HG03196 (cell line): ENCODE results near the gene SMARCA4.

Experiments
- ATAC-seq: cut with Tn5 transposase; IDR thresholded peaks from one replicate; pipeline ENCODE4 v1.9.1; 2021; ENCODE audit not compliant: unreplicated experiment

SMARCA4 gene

DNA sequence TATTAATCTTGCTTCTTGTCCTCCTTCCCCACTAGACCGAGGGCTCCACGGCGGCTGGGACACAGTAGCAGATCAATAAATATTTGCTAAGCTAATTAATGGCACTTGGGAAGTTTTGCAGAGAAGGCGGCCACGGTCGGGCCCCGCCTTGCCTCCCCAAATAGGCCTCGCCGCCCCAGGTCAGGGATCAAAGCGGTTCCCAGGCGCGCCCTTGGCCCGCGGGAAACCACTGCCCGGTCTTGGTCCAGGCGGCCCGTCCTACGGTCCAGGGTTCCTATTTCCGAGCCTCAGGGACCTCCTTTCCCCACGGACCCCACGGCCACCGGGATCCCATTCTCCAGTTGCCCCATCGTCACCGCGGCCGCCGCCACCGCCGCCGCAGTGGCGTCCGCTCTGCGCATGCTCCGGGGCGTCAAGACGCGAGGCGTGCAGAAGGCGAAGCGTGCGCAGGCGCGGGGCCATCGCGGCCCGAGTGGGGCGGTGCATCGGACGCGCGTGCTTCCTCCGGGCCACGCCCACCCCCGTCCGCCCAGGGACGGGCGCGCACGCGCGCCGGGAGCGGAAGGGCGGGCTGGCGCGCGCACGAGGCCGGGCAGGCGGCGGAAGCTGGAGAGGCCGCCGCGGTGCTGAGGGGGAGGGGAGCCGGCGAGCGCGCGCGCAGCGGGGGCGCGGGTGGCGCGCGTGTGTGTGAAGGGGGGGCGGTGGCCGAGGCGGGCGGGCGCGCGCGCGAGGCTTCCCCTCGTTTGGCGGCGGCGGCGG lies at the start of gene SMARCA4:
TSS of gene SMARCA4 (plus strand) at position 717 of the 759 bp plus-strand sequence. CDS start 23,122 bp downstream, outside the sequence.
- peak; percentile 66 for ATAC-seq

DNA sequence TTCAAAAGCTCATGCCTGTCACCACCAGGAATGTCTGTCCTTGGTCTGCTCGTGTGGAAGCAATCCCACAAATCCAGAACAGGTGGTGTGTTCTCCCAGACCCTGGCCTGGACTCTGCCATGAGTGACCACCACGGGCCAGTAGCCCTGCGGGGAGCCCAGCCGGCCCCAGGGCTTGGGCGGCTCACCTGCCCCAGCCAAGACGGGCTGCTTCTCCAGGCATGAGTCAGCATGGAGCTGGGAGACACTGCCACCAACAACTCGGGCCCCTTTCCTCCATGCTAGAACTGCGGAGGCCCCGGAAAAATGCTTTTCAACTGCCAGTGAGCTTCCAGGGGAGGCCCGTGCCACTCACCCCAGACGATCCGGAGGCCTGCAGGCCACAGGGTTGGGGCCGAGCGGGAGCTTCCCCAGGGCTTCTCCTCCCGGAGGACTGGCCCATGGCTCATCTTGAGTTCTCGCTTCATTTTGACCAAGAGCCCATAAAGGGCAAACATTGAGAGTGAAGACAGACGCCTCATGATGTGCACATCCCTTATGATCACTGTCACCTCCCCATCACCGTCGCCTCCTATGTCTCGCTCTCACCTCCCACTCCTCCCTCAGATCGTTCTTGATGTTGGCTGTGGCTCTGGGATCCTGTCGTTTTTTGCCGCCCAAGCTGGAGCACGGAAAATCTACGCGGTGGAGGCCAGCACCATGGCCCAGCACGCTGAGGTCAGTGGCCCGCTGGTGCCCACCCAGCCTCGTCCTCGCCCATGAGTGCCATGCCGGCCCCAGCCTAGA lies 49.1 kb upstream of the SMARCA4 start:
- ATAC-seq, result no peak

DNA sequence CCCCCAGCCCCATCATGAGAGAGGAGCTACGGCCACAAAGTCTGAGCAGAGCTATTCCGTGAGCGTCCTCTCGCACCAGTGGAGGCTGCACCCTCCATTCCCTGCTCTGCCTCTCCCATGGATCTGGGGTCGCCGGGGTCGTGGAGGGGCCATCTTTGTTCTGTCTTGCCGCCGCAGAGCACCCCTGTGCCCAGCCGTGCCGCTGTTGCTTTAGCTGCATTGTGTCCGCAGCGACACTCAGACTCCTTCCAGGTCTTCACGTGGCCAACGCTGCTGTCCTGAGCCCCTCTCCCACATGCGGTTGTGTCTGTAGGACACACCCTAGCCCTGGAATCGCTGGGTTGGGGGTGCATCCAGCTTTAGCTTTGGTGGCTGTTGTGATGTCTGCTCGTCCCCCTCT lies 48.2 kb upstream of the SMARCA4 start:
- no peak for ATAC-seq

DNA sequence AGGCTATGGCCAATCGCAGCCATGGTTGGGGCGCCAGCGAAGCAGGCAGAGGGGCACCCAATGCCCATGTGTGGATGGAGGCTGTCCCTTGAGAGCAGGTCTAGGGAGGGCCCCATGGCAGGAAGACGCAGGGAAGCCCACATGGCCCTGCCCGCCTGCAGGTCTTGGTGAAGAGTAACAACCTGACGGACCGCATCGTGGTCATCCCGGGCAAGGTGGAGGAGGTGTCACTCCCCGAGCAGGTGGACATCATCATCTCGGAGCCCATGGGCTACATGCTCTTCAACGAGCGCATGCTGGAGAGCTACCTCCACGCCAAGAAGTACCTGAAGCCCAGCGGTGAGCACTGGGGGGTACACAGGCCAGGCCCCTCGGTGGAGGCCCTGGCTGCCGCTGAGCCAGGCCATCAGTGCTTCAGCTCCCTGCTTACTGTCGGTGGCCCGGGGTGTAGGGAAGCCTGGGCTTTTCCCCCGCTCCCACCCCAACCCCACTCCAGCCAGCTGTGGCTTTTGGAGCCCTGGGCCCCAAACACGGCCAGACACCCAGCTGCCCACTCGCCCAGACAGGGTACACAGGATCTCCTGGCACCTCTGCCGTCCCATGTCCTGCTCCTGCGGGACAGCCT lies 47.0 kb upstream of the SMARCA4 start:
- no peak for ATAC-seq

DNA sequence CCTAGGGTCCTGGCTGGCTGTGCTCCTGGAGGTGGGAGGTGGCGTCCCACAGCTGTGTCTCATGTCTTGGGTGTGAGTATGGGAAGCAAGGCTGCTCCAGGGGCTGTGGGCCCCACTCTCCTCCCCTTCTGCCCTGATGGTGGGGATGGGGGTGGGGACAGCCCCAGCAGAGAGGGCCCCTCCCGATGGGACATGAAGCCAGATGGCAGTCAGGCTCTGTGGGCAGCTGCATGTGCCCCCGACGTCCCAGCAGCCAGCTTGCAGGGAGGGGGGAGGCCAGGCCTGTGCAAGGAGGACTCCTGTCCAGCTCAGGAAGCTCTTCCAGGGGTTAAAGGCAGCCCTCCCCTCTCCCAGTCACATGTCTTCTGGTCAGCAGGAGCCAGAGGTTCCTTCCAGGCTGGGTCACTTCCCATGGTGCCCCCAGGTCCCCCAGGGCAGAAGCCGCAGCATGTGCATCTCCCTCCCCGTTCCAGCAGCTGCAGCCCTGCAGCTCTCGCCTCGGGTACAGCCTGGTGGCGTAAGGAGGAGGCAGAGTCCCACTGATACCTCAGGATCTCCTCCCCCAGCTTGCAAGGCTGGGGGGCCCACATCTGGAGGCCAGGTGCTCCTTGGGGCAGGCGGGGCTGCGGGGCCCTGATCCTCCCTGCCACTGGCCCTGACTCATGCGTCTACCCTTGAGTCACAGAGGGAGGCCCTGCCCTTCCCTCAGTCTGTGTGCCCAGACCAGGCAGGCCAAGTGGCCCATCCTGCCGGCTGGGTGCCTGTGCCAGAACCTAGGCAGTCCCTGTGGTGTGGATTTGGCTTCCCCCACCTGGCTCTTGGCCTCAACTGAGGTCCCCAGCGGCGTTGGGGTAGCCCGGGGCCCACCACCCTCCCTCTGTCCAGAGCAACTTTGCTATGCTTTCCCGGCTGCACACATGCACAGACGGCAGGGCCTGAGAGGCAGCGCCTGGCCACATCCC lies 45.4 kb upstream of the SMARCA4 start:
- ATAC-seq, result no peak

DNA sequence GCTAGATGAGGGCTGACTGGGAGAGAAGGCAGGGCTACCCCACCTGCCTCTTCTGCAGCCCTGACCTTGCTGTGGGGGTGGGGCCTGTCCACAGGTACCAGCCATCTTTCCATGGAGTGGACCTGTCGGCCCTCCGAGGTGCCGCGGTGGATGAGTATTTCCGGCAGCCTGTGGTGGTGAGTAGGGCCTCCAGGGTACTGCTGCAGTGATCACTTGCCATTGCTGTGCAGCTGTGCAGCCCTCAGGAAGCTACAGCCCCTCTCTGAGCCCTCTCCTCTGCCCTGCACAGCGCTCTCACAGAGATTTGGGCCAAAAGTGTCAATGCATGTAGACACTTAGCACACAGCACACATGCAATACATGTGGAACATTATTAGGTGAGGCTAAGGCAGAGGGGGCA lies 44.2 kb upstream of the SMARCA4 start:
- ATAC-seq, result no peak

DNA sequence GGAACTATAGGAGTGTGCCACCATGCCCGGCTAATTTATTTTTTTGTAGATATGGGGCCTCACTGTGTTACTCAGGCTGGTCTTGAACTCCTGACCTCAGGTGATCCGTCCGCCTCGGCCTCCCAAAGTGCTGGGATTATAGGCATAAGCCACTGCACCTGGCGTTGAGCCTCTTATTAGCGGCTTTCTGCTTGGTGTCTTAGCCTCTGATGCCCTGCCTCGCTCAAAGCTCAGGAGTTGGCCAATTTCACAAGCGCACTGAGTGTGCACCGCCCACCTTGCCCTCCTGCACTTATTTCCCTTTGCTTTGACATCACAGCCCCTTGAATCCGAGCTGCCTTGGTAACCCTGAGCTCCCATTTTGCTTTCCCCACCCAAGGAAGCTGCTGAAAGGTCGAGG lies 42.5 kb upstream of the SMARCA4 start:
- ATAC-seq, result no peak

DNA sequence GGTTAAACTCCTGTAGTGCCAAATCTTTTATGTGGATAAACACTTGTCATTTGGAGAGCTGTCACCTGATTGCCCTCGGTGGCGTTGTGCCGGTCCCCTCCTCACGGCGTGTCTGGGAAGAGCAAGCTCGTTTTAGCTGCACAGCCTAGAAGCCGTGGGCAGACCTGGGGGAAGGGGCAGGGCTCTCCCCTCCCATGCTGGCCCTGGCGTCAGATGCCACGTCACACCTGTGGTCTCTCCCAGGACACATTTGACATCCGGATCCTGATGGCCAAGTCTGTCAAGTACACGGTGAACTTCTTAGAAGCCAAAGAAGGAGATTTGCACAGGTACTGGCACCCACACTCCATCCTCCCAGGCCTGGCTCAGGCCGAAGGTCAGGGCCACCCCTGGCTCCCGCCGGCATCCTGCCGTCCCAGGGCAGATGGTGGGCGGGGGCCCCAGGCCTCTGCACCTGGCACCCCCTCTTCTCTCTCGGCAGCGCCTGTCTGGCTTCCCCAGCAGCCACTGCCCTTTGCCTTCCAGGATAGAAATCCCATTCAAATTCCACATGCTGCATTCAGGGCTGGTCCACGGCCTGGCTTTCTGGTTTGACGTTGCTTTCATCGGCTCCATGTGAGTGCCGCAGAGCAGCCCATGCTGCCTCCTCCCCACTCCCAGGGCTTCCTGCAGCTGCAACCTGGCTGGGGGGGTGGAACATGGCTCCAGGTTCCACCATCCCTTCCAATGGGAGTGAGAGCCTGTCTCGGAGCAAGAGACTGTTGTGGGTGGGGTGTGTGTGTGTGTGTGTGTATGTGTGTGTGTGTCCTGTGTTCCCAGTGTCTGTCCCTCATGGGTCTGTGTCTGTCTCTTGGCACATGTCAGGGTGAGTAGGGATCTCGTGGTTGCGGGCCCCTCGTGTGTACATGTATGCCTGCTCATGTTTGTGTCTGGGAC lies 41.2 kb upstream of the SMARCA4 start:
- ATAC-seq, result no peak

DNA sequence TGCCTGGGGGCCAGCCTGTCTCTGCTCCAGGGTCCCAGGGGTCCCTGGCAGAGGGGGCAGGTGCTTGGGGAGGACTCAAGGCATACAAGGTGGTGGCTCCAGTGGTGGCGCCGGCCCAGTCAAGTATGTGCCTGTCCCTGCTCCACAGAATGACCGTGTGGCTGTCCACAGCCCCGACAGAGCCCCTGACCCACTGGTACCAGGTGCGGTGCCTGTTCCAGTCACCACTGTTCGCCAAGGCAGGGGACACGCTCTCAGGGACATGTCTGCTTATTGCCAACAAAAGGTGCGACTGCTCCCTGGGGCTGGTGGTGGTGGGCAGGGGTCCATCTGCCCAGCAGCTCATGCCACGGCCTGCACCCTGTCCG lies 40.6 kb upstream of the SMARCA4 start:
- ATAC-seq, result no peak

DNA sequence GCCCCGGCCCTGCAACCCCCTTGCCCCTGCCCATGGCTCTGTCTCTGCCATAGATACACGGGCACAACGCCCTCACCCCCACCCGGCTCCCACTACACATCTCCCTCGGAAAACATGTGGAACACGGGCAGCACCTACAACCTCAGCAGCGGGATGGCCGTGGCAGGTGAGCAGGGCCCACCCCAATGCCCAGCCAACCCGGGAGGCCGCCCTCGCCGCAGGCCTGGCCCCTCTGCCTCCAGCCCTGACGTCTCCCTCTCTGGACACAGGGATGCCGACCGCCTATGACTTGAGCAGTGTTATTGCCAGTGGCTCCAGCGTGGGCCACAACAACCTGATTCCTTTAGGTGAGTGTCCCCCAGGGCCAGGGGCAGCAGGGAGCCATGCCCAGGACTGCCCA lies 40.0 kb upstream of the SMARCA4 start:
- no peak for ATAC-seq

DNA sequence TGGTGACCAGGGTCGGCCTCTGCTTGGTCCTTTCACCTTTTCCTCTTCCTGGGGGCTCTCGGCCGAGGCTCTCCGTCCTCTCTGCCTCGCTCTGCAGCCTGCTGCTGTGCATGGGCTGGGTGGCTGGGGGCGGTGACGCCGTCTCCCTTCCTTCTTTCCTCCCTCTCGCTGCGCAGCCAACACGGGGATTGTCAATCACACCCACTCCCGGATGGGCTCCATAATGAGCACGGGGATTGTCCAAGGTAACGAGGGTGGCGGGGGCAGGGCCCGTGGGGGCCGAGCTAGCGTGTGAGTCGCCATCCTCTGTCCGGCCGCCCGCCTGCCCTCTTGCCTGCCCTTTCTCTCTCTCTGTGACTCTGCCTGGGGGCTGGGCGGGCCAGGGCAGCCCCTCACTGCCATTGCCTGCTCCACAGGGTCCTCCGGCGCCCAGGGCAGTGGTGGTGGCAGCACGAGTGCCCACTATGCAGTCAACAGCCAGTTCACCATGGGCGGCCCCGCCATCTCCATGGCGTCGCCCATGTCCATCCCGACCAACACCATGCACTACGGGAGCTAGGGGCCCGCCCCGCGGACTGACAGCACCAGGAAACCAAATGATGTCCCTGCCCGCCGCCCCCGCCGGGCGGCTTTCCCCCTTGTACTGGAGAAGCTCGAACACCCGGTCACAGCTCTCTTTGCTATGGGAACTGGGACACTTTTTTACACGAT lies 39.5 kb upstream of the SMARCA4 start:
- ATAC-seq, result no peak

DNA sequence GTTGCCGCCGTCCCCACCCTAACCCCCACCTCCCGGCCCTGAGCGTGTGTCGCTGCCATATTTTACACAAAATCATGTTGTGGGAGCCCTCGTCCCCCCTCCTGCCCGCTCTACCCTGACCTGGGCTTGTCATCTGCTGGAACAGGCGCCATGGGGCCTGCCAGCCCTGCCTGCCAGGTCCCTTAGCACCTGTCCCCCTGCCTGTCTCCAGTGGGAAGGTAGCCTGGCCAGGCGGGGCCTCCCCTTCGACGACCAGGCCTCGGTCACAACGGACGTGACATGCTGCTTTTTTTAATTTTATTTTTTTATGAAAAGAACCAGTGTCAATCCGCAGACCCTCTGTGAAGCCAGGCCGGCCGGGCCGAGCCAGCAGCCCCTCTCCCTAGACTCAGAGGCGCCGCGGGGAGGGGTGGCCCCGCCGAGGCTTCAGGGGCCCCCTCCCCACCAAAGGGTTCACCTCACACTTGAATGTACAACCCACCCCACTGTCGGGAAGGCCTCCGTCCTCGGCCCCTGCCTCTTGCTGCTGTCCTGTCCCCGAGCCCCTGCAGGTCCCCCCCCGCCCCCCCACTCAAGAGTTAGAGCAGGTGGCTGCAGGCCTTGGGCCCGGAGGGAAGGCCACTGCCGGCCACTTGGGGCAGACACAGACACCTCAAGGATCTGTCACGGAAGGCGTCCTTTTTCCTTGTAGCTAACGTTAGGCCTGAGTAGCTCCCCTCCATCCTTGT lies 38.8 kb upstream of the SMARCA4 start:
- no peak for ATAC-seq

DNA sequence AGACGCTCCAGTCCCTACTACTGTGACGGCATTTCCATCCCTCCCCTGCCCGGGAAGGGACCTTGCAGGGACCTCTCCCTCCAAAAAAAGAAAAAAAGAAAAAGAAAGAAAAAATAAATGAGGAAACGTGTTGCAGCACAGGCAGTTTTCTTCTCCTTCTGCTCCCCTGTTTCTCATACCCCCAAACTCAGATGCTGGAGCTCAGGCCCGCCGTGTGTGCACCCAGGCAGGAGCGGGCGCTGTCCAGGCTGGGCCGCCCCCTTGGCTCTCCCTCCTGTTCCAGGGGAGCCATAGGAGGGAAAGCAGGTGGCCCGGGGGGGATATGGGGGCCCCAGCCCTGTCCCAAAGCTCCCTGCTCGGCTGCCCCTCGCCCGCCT lies 38.2 kb upstream of the SMARCA4 start:
- no peak for ATAC-seq

DNA sequence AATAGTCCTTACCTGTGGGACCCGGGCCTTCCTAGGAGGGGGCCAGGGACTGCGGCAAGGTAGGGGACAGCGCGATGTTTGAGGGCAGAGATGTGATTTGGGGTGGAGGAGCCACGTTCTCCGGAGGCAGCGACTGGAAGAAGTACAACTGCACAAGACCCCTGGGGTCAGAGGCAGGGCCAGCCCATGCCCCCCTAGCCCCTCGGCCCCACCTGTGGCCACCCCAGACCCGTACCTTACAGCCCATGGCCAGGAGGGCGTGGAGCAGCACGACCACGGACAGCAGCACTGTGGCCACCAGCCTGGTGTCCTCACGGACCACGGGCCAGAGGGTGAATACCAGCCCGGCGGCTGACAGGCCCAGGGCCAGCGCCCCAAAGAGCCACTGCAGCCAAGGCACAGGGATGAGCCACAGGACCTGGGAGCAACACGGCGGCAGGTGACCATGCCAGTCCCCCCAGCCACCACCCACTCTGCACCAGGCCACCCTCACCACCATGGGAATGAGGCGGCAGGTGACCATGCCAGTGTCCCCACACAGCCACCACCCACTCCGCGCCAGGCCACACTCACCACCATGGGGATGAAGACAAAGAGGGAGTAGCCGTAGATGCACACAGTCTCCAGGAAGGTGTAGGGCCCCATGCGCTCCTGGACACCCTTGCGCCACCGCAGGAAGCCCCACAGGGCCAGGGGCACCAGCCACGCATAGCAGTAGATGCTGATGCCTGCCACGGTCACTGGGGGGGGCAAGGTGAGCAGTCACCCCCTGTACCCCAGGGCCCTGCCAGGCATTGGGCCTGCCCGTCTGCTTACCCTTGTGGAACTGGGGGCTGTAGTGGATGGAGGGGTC lies 37.3 kb upstream of the SMARCA4 start:
- ATAC-seq, result no peak

DNA sequence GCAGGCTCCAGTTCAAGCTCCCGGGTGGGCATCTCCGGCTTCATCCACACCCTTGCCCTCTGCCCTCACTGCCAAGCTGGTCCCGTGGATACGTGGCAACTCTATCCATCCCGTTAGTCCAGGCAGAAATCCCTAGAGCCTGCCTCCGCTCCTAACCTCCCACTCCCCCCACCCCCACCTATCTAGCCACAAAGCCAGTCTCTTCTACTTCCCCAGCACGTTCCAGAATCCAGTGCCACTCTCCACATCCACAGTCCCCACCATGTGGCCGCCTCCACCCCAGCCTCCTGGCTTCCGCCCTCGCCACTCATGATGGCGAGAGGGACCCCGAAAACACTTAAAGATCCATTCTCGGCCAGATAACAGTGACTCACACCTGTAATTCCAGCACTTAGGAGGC lies 36.2 kb upstream of the SMARCA4 start:
- no peak for ATAC-seq

DNA sequence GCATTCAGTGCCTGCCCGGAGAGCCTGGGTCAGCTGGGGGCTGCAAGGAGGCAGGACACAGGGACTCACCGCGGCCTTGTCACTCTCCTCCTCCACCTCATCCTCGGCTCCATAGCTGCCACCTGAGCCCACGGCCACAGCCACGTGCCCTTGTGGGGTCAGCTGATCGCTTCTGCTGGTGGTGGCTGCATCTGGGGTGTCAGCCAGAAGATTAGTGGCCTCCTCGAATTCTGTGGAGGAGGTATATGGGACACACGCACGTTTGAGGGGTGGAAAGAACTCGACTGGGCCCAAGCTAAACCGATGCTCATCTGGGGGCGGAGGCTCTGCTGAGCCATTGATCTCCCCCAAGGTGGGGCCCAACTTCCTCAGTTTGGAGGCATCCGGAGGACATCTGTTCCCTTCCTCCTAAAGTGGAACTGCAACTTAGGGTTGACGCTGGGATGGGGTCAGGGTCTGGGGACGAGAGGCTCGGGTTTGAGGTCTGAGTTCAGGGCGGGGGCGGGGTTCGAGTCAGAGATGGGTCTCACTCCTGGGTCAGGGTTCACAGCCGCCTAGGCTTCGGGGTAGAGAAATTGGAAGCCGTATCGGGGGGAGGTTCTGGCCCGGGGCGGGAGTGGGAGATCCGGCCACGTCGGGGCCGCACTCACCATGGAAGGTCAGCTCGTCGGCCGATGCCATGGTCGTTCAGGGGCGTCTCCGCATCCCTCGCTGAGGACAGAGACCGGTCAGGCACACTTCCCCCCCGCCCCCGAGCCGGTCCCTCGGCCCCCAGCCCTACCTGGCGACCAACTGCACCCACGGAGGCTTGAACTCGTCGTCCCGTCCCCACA lies 32.9 kb upstream of the SMARCA4 start:
- ATAC-seq, result peak; percentile 17
